Inferior parietal cortex (tissue), 1 donor: ENCODE results near the gene TMSB4Y.

ENCODE experiments used
- DNase-seq: peaks from one replicate; pipeline ENCODE4 v3.0.0-alpha.2; 2016; ENCODE audit errors: extremely low spot score

The TMSB4Y gene

GRCh38 chrY:13703568-13703968 lies at the start of gene TMSB4Y:
TSS of gene TMSB4Y (plus strand) at chrY:13703899.
- DNase-seq, result peak; percentile 73

DNA sequence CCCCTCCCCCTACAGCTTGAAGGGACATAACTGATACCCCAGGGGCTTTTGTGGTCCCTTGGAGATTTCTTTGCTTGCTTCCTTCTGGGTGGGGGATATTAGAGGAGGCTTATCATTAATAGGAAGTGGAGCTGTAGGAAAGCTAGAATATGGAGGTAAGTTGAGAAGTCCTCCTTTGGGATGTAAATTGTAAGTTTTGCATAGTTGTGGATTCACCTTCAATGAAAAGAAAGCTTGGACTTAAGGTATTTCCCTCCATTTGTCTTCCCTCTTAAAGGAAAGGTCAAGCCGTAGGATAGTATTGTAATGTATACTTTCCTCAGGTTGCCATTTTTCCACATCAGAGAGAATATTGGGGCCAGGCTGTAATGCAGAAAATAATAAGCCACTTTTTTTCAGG lies 39.5 kb upstream of the TMSB4Y start:
- DNase-seq, result no peak

GRCh38 chrY:13671122-13671521 lies 32.6 kb upstream of the TMSB4Y start:
- DNase-seq, result no peak

- DNase-seq, result no peak
These were observed 1.4 kb upstream of the TMSB4Y start for GRCh38 chrY:13702276-13702675.

- DNase-seq, result no peak
These were observed 627 bp downstream of the TMSB4Y start for GRCh38 chrY:13704121-13704930.

DNA sequence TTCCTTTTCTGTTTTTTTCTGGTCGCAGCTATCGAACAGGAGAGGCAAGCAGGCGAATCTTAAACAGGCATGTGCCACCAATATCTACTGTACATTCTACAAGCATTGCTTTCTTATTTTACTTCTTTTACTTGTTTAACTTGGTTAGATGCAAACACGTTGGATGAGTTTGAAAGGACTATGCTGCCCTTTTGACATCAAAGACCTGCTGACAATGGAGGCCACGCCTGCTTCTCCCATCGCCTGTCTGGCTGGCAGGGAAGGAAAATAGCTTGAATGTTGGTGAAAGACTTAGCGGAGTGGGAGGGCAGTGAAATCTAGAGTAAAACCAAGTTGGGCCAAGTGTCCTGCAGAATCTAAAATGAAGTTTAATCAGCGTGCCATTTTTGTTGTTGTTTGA lies 1.5 kb downstream of the TMSB4Y start:
- peak; percentile 39 for DNase-seq

DNA sequence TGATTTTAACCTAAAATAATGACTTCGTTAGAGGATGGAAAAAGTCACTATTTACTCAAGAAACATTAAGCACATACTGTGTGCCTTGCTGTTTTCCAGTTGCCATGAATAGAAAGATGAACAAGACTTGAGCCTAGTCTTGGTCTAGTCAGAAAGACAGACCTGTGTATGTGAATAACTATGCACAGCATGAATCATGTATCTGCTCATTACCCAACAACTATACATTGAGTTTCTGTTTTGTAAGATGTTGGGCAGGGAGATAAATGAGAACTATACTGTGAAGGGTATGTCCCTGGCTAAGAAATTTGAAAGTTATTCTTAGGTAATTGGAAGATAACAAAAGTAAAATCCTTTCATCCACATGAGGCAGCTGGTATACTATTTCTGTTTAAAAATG lies 4.3 kb downstream of the TMSB4Y start:
- DNase-seq, result no peak

DNA sequence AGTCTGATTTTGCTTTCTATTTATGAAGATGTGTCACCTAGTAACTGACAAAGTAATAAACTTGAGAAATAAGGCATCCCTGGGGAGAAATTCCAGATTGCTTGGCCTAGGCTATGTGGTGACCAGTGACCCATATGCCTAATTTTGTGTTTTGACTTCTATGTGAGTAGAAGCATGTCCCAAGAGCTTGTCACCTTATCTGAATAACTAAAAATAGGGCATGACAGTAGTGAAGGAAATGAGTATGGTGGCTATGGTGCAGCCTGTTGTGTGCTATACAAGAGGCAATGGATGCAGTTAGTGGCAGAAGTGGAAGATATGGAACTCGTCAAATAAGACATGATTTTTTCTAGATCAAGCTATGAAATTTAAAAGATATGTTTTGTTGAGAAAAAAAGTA lies 15.3 kb downstream of the TMSB4Y start:
- DNase-seq, result no peak

DNA sequence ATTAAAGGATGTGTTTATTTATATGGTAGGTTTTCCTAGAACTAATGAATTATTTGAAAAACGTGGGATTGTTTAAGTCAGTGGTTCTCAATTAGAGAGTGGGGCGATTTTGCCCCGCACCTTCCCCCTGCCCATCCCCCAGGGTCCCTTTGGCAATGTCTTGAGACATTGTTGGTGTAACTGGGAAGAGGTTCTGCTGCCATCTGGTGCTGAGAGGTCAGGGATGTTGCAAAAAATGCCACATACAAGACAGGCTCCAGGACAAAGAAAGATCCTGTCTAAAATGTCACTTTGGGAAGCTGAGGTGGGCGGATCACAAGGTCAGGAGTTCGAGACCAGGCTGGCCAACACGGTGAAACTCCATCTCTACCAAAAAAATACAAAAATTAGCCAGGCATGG lies 25.8 kb downstream of the TMSB4Y start:
- no peak for DNase-seq

DNA sequence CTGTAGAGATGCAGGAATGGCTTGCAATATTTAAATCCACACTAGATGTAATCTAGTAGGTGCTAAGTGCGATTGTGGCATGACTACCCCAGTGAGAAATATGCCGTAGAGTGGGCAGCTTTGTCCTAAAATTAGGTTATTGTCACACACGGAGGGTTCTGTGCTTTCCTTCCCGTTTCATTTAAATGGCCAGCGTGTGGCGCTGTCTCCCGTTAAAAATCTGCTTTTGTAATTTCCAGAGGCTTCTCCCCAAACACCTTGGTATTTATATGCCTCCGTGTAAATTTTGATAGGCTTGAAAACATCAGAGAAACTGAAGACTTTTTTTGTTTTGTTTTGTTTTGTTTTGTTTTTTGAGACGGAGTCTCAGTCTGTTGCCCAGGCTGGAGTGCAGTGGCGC lies 34.9 kb downstream of the TMSB4Y start:
- peak; percentile 60 for DNase-seq

DNA sequence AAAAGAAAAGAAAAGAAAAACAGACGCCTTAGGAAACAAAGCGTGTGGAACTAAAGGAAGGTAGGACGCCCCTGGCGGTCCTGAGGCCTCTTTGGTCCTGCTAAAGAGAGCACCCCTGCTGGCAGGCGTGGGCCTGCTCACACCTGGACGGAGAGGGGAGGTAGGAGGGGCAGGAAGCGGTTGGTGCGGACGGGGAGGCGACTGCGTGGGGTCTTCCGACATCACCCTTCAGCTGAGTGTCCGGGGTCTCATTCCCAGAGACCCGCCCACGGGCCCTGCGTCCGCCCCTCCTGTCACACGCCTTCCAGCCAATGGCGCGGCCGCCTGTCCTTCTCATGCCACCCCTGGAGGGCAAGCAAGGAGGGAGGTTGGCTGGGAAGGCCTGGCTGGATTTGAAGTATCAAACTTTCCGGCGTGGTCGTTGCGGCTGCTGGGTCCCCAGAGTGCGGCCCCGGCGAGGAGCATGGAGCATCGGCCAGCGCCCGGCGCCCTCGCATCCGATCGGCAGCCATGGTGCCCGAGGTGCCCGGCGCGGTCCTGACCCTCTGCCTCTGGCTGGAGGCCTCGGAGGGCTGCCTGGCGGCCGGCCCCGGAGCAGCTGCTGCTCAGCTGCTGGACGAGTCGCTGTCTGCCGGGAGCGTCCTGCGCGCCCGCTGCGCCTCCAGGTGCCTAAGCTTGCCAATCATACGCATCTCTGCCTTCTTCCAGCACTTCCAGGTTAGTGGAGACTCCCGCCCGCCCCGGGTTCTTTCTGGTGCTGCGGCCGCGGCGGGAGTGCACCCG lies 47.8 kb downstream of the TMSB4Y start:
- DNase-seq, result no peak

DNA sequence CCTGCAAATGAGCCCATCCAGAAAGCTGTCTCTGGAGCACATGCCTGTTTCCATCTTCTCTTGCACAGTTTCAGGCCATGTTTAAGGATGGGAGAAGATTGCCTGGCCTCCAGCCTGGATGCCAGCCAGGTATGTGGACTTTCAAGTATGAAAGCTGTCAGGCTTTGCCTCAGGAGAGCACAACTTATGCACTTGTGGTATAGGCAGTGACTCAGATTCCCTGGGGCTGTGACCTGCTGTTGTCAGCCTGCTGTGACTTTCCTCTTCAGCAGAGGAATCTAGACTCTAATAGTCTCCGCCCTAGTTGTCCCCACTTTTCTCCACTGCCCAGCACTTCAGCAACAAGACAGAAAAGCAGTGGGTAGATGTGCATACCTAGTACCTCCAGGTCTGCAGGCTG lies 51.0 kb downstream of the TMSB4Y start:
- DNase-seq, result no peak
